ENCODE data around the gene CORO2B. TPM values are rescaled to one million over a fixed set of nuclear protein-coding genes. Genes with fewer than 3 reads are reported as not detected.

CORO2B gene
- total RNA-seq, 1 donor from 2014 or later = 10.2 TPM

DNA sequence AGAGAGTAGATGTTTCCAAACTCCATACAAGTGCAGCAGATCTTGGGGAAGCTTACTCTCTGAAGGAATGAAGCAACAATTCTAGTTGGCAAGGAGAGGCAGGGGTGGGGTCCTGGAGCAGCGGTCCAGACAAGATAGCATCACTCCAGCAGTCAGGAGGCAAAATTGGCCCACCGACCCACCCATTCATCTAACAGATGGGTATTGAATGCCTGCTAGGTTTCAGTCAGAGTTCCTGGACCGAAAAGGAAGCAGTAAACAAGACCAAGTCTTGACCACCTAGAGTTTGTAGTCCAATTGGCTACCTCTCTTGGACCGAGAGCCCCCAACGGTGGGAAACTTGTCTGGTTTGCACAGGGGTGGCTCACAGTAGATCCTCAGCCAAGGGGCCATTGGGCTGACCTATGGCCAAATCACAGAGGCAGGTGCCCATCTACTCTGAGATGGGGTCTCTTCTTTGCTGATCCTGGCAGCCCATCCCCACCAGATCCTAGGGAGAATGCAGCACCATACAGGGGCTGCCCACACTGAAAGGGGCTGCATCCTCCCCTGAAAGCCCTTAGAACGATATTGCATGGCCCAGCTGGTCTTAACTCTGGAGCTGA lies 74.3 kb downstream of the CORO2B start:
- peak; percentile 45 for DNase-seq (ENCODE audit: low spot score)
- intact Hi-C loops (cut with DNase I) = no loop called here

DNA sequence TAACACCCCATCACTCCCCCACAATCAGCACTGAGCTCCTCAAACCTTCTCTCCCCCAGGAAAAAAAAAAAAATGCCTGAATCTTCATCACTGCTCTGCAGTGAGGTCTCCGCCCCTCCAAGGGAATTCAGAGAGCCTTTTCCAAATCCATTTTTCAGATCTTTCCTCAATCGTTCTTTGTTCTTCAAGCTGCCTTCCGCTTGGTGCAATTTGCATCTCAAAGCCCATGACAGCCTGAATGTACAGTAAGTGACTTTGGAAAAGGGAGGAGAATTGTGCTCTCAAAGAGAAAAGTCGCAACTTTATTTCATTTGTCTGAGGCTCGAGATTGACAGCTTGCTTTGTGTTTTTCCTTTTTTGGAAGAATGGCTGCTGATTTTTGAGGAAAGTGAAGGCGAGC lies 75.0 kb downstream of the CORO2B start:
- ATAC-seq (no peak), DNase-seq (ENCODE audit: low spot score) (peak; percentile 30)
- intact Hi-C loops (cut with DNase I) = no loop called here

More for the DNA sequence above, 74.3 kb downstream of the CORO2B start:
- no peak for ATAC-seq

GRCh38 chr15:68654786-68655560 lies 76.2 kb downstream of the CORO2B start:
- ATAC-seq (no peak), DNase-seq (ENCODE audit: low spot score) (peak; percentile 34)
- intact Hi-C loops (cut with DNase I) = no loop called here

- ATAC-seq (no peak), DNase-seq (ENCODE audit: low spot score) (peak; percentile 28)
- intact Hi-C loops (cut with DNase I) = no loop called here
These were observed 77.1 kb downstream of the CORO2B start for GRCh38 chr15:68655686-68656437.

DNA sequence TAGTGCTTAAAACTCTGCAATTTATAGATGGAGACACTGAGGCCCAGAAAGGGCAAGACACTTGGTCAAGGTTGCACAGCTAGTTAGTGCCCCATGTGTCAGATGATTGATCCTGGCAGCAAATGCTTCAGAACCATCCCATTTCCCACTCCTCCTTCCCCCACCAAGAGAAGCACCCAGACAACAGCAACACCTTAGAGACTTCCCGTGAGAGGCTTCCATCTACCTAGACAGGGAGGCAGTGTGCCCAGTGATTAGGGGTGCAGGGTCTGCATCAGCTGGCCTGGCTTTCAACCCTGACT lies 77.6 kb downstream of the CORO2B start:
- ATAC-seq (no peak), DNase-seq (ENCODE audit: low spot score) (peak; percentile 4)
- intact Hi-C loops (cut with DNase I) = no loop called here

GRCh38 chr15:68658151-68658550 lies 79.4 kb downstream of the CORO2B start:
- ATAC-seq (no peak), DNase-seq (ENCODE audit: low spot score) (peak; percentile 34)
- intact Hi-C loops (cut with DNase I) = no loop called here

- DNase-seq (ENCODE audit: low spot score) (peak; percentile 12), ATAC-seq (no peak)
- intact Hi-C loops (cut with DNase I) = no loop called here
These were observed 80.0 kb downstream of the CORO2B start for GRCh38 chr15:68658641-68659358.

DNA sequence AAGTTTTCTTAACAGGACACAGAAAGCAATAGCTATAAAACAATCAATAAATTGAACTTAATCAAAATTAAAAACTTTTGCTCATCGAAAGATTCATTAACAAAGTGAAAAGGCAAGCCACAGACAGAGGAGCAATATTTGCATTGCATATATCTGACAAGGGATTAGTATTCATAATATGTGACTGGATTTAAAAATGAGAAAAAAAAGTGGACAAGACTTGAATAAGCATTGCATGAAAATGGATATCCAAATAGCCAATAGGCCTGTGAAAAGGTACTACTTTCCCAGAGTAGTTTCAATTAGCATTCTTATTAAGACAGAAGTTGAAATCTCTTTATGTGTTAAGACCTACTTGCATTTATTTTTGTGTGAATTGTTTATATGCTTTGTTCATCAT lies 84.7 kb downstream of the CORO2B start:
- DNase-seq (ENCODE audit: low spot score) = no peak
- intact Hi-C loops (cut with DNase I) = no loop called here
- no peak for ATAC-seq

- ATAC-seq (no peak), DNase-seq (ENCODE audit: low spot score) (peak; percentile 25)
- intact Hi-C loops (cut with DNase I) = no loop called here
These were observed 87.5 kb downstream of the CORO2B start for GRCh38 chr15:68666120-68666811.

GRCh38 chr15:68666812-68667450 lies 88.1 kb downstream of the CORO2B start:
- intact Hi-C loops (cut with DNase I) = no loop called here
- DNase-seq (ENCODE audit: low spot score) (peak; percentile 47), ATAC-seq (no peak)

DNA sequence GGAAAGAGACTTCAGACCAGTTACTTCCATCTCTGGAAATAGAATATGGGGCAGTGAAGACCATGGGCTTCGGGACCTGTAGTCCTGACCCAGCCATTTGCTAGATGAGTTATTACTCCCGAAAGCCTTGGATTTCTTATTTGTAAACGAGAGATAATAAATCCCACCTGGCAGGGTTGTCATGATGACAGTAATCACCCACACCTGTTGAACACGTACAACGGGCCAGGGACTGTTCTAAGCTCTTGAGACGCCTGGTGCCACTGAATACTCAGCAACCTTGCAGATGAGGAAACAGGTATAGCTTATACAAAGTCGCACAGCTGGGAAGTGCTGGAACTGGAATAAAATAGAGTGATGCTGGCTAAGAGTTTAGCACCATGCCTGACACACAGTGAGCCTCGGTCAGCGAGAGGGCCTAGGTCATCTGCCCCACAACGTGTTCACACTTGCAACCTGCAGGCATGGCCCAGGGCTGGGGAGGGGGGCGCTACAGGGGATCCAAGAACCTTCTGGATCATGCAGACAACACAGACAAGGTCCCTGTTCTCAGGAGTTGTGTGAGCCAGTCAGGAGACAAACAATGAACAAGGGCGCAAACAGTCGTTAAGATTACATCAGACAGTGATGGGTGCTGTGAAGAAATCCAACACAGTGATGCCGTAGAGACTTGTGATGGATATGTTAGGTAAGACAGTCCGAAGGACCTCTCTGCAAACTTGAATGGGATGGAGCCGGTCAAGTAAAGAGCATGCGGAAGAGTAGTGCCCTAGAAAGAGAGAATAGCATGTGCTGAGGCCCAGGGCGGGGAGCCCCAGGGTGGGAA lies 89.2 kb downstream of the CORO2B start:
- intact Hi-C loops (cut with DNase I) = no loop called here
- DNase-seq (ENCODE audit: low spot score) = peak; percentile 53
- ATAC-seq = no peak

DNA sequence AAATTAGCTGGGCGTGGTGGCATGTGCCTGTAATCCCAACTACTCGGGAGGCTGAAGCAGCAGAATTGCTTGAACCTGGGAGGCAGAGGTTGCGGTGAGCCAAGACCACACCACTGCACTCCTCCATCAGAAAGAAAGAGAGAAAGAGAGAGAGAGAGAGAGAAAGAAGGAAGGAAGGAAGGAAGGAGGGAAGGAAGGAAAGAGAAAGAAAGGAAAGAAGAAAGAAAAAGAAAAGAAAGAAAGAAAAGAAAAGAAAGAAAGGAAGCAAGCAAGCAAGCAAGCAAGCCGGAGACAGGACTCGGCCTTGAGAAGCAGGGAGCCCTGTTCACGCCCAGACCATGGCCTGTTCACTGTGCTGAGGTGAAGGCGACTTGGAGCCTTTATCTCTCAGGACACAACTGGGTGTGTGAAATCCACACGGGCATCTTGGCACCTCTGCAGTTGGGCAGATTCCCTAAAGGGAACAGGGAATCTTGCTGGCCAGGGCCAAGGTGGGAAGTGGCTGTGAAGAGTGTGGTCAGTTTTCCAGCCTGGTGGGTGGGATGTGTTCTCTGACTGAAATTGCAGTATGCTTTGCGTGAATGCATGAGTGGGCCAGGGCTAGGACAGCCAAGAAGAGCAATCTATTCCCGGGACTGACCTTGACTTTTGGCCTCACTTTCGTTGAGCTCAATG lies 90.3 kb downstream of the CORO2B start:
- DNase-seq (ENCODE audit: low spot score) = peak; percentile 46
- intact Hi-C loops (cut with DNase I) = no loop called here
- ATAC-seq = no peak

GRCh38 chr15:68672251-68672650 lies 93.5 kb downstream of the CORO2B start:
- intact Hi-C loops (cut with DNase I) = loop anchor here (5.0 kb wide), 1 partner anchor 115 kb away; no protein-coding TSS in a partner anchor
- no peak for ATAC-seq
- no peak for DNase-seq (ENCODE audit: low spot score)

DNA sequence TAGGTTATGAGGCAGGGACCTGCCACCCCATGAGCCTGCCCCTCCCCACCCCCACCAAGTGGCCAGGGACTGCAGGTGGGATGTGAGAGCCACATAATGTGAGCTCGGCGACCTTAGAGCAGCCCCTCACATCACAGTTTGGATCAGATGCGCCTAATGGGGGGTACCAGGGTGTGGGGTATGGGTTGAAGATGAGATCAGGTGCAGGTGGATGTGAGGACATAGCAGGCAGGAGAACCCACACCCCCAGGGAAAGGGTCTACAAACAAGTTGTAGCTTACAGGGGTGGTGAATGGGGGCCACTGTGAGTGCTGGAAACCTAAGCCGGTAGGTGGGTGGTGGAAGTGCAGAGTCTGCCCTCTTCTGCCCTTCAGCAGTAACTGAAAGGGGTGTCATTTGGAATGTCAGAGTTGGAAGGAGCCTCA lies 94.0 kb downstream of the CORO2B start:
- intact Hi-C loops (cut with DNase I) = loop anchor here (5.0 kb wide), 1 partner anchor 115 kb away; no protein-coding TSS in a partner anchor
- ATAC-seq = no peak

GRCh38 chr15:68674975-68675374 lies 96.2 kb downstream of the CORO2B start:
- intact Hi-C loops (cut with DNase I) = loop anchor here (5.0 kb wide), 1 partner anchor 118 kb away; no protein-coding TSS in a partner anchor
- no peak for ATAC-seq
- DNase-seq (ENCODE audit: low spot score) = peak; percentile 13

More for the DNA sequence above, 94.0 kb downstream of the CORO2B start:
- DNase-seq (ENCODE audit: low spot score) = peak; percentile 51

GRCh38 chr15:68676011-68676605 lies 97.3 kb downstream of the CORO2B start:
- ATAC-seq (no peak), DNase-seq (ENCODE audit: low spot score) (peak; percentile 42)
- intact Hi-C loops (cut with DNase I) = no loop called here

Measured in sciatic nerve (tissue), 2 donors.